Activated CD4-positive, alpha-beta memory T cell treated with anti-CD3 and anti-CD28 coated beads for 36 hours (primary cell): Measurements from ENCODE around the gene STH. TPM values are rescaled to one million over a fixed set of nuclear protein-coding genes. Genes with fewer than 3 reads are reported as not detected.
"Not testable (repeated sequence)": the region's sequence is repeated elsewhere in the genome, so short reads cannot be mapped to it uniquely, and the experiment has no call there.

Source experiments
- CTCF ChIA-PET: fragments of 350-600 bp; sonication (Branson Sonifier 250); formaldehyde crosslinking; loops from one replicate; lab custom pipeline; 2021; ENCODE audit warnings: antibody characterized with exemption, inconsistent platforms; lab: Charles Lee
- POLR2A ChIA-PET: fragments of 350-600 bp; sonication (Branson Sonifier 250); formaldehyde crosslinking; loops from one replicate; lab custom pipeline; 2021; ENCODE audit warnings: antibody characterized with exemption; lab: Charles Lee
- DNase-seq: peaks from one replicate; pipeline ENCODE4 v3.0.0-alpha.2; 2020
- H3K27ac Mint-ChIP-seq: one replicate; pipeline ENCODE4 v1.8.0; 2021; ENCODE audit warnings: mixed read lengths
- H3K27me3 Mint-ChIP-seq: one replicate; pipeline ENCODE4 v1.8.0; 2021; ENCODE audit warnings: mixed read lengths
- H3K36me3 Mint-ChIP-seq: one replicate; pipeline ENCODE4 v1.8.0; 2021; ENCODE audit warnings: mixed read lengths
- H3K4me1 Mint-ChIP-seq: one replicate; pipeline ENCODE4 v1.8.0; 2021; ENCODE audit warnings: low read depth, mixed read lengths
- H3K4me3 Mint-ChIP-seq: one replicate; pipeline ENCODE4 v1.8.0; 2021; ENCODE audit warnings: mild to moderate bottlenecking, mixed read lengths
- H3K9me3 Mint-ChIP-seq: one replicate; pipeline ENCODE4 v1.8.0; 2021; ENCODE audit warnings: mixed read lengths
- intact Hi-C: fragments of 100-400 bp; cut with micrococcal nuclease; formaldehyde crosslinking; loops from one replicate; pipeline ENCODE4 v1.15.1; 2023
- total RNA-seq, 2 experiments: library from RNA; stranded (reverse); gene quantifications; one replicate each; pipeline ENCODE4 v1.2.3, GENCODE V29; 2021

Gene STH
- not detected for total RNA-seq

- intact Hi-C loops = no loop called here
- Mint-ChIP-seq H3K4me3 (no peak within 1 kb of the TSS), H3K27me3 (no peaks in the 10 kb centered on the region), H3K4me1 (no peaks in the 10 kb centered on the region), H3K36me3 (no peaks in the 10 kb centered on the region), H3K9me3 (no peaks in the 10 kb centered on the region), H3K27ac (no peak within 1 kb of the TSS)
- ChIA-PET POLR2A (no interaction called here), CTCF (interaction anchor here (1.0 to 7.0 kb wide), 3 partner anchors 210 to 288 kb away, joined by 3 to 50 read pairs (median 5); no protein-coding TSS in a partner anchor)
- DNase-seq = no peak
Measured at GRCh38 chr17:45998987-45999899, at the start of gene STH. Gene STH (plus strand): TSS chr17:45999250. CDS start chr17:45999280, 30 bp downstream.

- CTCF ChIA-PET = interaction anchor here (0.6 to 3.0 kb wide), 30 partner anchors 8 to 327 kb away, joined by 3 to 15 read pairs (median 4); partner anchors contain the start of gene MAPT
- H3K36me3 Mint-ChIP-seq = no peaks in the 10 kb centered on the region
- no peak for DNase-seq
- peaks cover 11% of the 10 kb centered on the region for H3K4me1 Mint-ChIP-seq
- no peaks in the 10 kb centered on the region for H3K9me3 Mint-ChIP-seq
- no peak overlapping the region for H3K4me3 Mint-ChIP-seq
- intact Hi-C loops = no loop called here
- H3K27me3 Mint-ChIP-seq = peaks cover 14% of the 10 kb centered on the region
- POLR2A ChIA-PET = no interaction called here
- H3K27ac Mint-ChIP-seq = no peak overlapping the region
Measured at GRCh38 chr17:45949755-45950320, 49.2 kb upstream of the STH start.

GRCh38 chr17:45950888-45951287 lies 48.2 kb upstream of the STH start:
- Mint-ChIP-seq H3K4me3 (no peak overlapping the region), H3K4me1 (peaks cover 11% of the 10 kb centered on the region), H3K9me3 (no peaks in the 10 kb centered on the region), H3K36me3 (no peaks in the 10 kb centered on the region), H3K27ac (no peak overlapping the region), H3K27me3 (peaks cover 14% of the 10 kb centered on the region)
- intact Hi-C loops = no loop called here
- ChIA-PET POLR2A (no interaction called here), CTCF (no interaction called here)
- no peak for DNase-seq

GRCh38 chr17:45951403-45951802 lies 47.6 kb upstream of the STH start:
- intact Hi-C loops = no loop called here
- Mint-ChIP-seq H3K4me1 (peaks cover 11% of the 10 kb centered on the region), H3K9me3 (no peaks in the 10 kb centered on the region), H3K27ac (no peak overlapping the region), H3K4me3 (no peak overlapping the region), H3K36me3 (no peaks in the 10 kb centered on the region), H3K27me3 (peaks cover 14% of the 10 kb centered on the region)
- no peak for DNase-seq
- ChIA-PET CTCF (no interaction called here), POLR2A (no interaction called here)

GRCh38 chr17:45951941-45952340 lies 47.1 kb upstream of the STH start:
- ChIA-PET POLR2A (no interaction called here), CTCF (no interaction called here)
- Mint-ChIP-seq H3K9me3 (no peaks in the 10 kb centered on the region), H3K27ac (no peak overlapping the region), H3K4me3 (no peak overlapping the region), H3K36me3 (no peaks in the 10 kb centered on the region), H3K27me3 (peaks cover 14% of the 10 kb centered on the region), H3K4me1 (peaks cover 11% of the 10 kb centered on the region)
- intact Hi-C loops = no loop called here
- no peak for DNase-seq

- CTCF ChIA-PET = no interaction called here
- peaks cover 14% of the 10 kb centered on the region for H3K27me3 Mint-ChIP-seq
- intact Hi-C loops = no loop called here
- peaks cover 11% of the 10 kb centered on the region for H3K4me1 Mint-ChIP-seq
- no peak overlapping the region for H3K4me3 Mint-ChIP-seq
- POLR2A ChIA-PET = no interaction called here
- H3K9me3 Mint-ChIP-seq = no peaks in the 10 kb centered on the region
- H3K36me3 Mint-ChIP-seq = no peaks in the 10 kb centered on the region
- no peak for DNase-seq
- H3K27ac Mint-ChIP-seq = no peak overlapping the region
Measured at GRCh38 chr17:45952814-45953320, 46.2 kb upstream of the STH start.

GRCh38 chr17:45953561-45953960 lies 45.5 kb upstream of the STH start:
- POLR2A ChIA-PET = no interaction called here
- H3K4me1 Mint-ChIP-seq = peaks cover 9% of the 10 kb centered on the region
- intact Hi-C loops = no loop called here
- no peaks in the 10 kb centered on the region for H3K36me3 Mint-ChIP-seq
- no peak overlapping the region for H3K4me3 Mint-ChIP-seq
- H3K27me3 Mint-ChIP-seq = peaks cover 14% of the 10 kb centered on the region
- H3K27ac Mint-ChIP-seq = no peak overlapping the region
- CTCF ChIA-PET = no interaction called here
- no peak for DNase-seq
- H3K9me3 Mint-ChIP-seq = no peaks in the 10 kb centered on the region

- Mint-ChIP-seq H3K9me3 (no peaks in the 10 kb centered on the region), H3K27ac (no peak overlapping the region), H3K36me3 (no peaks in the 10 kb centered on the region), H3K4me3 (no peak overlapping the region), H3K4me1 (no peaks in the 10 kb centered on the region), H3K27me3 (peaks cover 7% of the 10 kb centered on the region)
- no peak for DNase-seq
- ChIA-PET CTCF (no interaction called here), POLR2A (no interaction called here)
- intact Hi-C loops = no loop called here
Measured at GRCh38 chr17:45954914-45955313, 44.1 kb upstream of the STH start.

GRCh38 chr17:45955326-45955725 lies 43.7 kb upstream of the STH start:
- no peaks in the 10 kb centered on the region for H3K9me3 Mint-ChIP-seq
- H3K4me3 Mint-ChIP-seq = no peak overlapping the region
- no peak for DNase-seq
- H3K4me1 Mint-ChIP-seq = no peaks in the 10 kb centered on the region
- H3K27ac Mint-ChIP-seq = no peak overlapping the region
- H3K27me3 Mint-ChIP-seq = peaks cover 6% of the 10 kb centered on the region
- ChIA-PET POLR2A (no interaction called here), CTCF (no interaction called here)
- intact Hi-C loops = no loop called here
- no peaks in the 10 kb centered on the region for H3K36me3 Mint-ChIP-seq

- no peak for DNase-seq
- H3K27me3 Mint-ChIP-seq = peaks cover 2% of the 10 kb centered on the region
- H3K27ac Mint-ChIP-seq = no peak overlapping the region
- intact Hi-C loops = no loop called here
- POLR2A ChIA-PET = no interaction called here
- no peak overlapping the region for H3K4me3 Mint-ChIP-seq
- no peaks in the 10 kb centered on the region for H3K4me1 Mint-ChIP-seq
- CTCF ChIA-PET = no interaction called here
- H3K36me3 Mint-ChIP-seq = no peaks in the 10 kb centered on the region
- H3K9me3 Mint-ChIP-seq = no peaks in the 10 kb centered on the region
Measured at GRCh38 chr17:45956090-45956489, 43.0 kb upstream of the STH start.

GRCh38 chr17:45956746-45957145 lies 42.3 kb upstream of the STH start:
- POLR2A ChIA-PET, CTCF ChIA-PET, H3K9me3 Mint-ChIP-seq, H3K27me3 Mint-ChIP-seq, H3K4me3 Mint-ChIP-seq, H3K27ac Mint-ChIP-seq, DNase-seq, H3K4me1 Mint-ChIP-seq, intact Hi-C loops, H3K36me3 Mint-ChIP-seq: not testable (repeated sequence)

- intact Hi-C loops = no loop called here
- Mint-ChIP-seq H3K27me3 (no peaks in the 10 kb centered on the region), H3K9me3 (no peaks in the 10 kb centered on the region), H3K36me3 (no peaks in the 10 kb centered on the region), H3K27ac (no peak overlapping the region), H3K4me1 (no peaks in the 10 kb centered on the region), H3K4me3 (no peak overlapping the region)
- ChIA-PET POLR2A (no interaction called here), CTCF (no interaction called here)
- DNase-seq = no peak
Measured at GRCh38 chr17:45958307-45958706, 40.7 kb upstream of the STH start.
